AG04449 (cell line): ENCODE measurements around the gene SDCCAG8.

Experiments
- CTCF ChIA-PET: fragments of 350-600 bp; formaldehyde crosslinking; extraction: SDS; loops from one replicate; lab custom pipeline; 2021; ENCODE audit warnings: antibody characterized with exemption; lab: Yijun Ruan, JAX
- POLR2A ChIA-PET: fragments of 400-600, 350-600 bp; formaldehyde crosslinking; extraction: SDS; loops from one replicate; lab custom pipeline; 2020; ENCODE audit warnings: antibody characterized with exemption, inconsistent platforms; lab: Yijun Ruan, JAX
- DNase-seq: peaks from one replicate; pipeline ENCODE4 v3.0.0-alpha.2; 2010; ENCODE audit warnings: low read depth, low spot score
- H3K4me3 ChIP-seq: 2 replicates; pipeline ENCODE4 v1.5.1; 2011; ENCODE audit warnings: low read depth, mild to moderate bottlenecking, control low read depth, low read length
- TF ChIP-seq, protein P1 (sequence below): IDR thresholded peaks from one replicate; pipeline ENCODE4 v1.5.1; 2011; ENCODE audit warnings: mild to moderate bottlenecking, moderate library complexity, low read length, control low read depth, inconsistent platforms; ENCODE audit not compliant: insufficient read depth; ENCODE audit errors: missing control alignments

The SDCCAG8 gene

DNA sequence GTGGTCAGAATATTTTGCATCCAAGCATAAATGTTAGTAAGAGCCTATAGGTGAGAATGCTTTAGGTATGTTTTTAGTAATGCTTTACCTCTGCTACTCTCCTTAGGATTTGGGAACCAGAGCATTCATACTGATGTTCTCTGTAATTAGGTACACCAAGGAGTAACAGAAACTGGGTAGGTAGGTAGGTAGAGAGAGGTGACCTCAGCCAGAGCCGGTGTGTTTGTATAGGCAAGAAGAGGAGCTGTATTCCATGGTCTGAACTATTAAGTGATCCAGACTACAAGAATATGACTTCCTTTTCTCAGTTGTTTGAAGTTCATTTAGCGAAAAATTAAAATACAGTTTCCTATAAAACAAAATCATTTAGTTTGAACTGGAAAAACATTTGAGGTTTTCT is 108.5 kb downstream of the SDCCAG8 start:
- no peak for DNase-seq
- CTCF ChIA-PET, result interaction anchor here (0.6 kb wide), 1 partner anchor 21 kb away, joined by 3 read pairs; no protein-coding TSS in a partner anchor
- POLR2A ChIA-PET, result no interaction called here
- TF ChIP-seq, protein P1, sequence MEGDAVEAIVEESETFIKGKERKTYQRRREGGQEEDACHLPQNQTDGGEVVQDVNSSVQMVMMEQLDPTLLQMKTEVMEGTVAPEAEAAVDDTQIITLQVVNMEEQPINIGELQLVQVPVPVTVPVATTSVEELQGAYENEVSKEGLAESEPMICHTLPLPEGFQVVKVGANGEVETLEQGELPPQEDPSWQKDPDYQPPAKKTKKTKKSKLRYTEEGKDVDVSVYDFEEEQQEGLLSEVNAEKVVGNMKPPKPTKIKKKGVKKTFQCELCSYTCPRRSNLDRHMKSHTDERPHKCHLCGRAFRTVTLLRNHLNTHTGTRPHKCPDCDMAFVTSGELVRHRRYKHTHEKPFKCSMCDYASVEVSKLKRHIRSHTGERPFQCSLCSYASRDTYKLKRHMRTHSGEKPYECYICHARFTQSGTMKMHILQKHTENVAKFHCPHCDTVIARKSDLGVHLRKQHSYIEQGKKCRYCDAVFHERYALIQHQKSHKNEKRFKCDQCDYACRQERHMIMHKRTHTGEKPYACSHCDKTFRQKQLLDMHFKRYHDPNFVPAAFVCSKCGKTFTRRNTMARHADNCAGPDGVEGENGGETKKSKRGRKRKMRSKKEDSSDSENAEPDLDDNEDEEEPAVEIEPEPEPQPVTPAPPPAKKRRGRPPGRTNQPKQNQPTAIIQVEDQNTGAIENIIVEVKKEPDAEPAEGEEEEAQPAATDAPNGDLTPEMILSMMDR, result no peak
- no peak overlapping the region for H3K4me3 ChIP-seq

DNA sequence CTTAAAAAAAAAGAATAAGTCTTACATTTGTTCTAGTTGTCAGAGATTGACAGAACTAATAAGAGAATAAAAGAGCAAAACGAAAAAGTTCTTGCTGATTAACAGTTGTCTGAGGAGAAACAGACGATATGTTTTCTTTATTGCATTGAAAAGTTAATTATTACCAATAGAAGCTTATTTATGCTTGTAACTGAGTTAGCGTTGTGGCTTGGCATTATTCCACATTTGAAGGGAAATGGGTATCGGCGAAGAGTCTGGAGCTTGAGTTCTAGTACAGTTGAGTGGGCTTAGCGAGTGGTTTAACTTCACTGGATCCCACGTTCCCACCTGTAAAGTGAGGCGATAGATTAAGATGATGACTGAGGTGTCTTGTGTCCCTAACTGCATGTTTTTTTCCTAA is 109.0 kb downstream of the SDCCAG8 start:
- POLR2A ChIA-PET, result no interaction called here
- TF ChIP-seq, protein P1, result no peak
- no peak for DNase-seq
- CTCF ChIA-PET, result interaction anchor here (0.6 kb wide), 1 partner anchor 21 kb away, joined by 3 read pairs; no protein-coding TSS in a partner anchor
- H3K4me3 ChIP-seq, result no peak overlapping the region

DNA sequence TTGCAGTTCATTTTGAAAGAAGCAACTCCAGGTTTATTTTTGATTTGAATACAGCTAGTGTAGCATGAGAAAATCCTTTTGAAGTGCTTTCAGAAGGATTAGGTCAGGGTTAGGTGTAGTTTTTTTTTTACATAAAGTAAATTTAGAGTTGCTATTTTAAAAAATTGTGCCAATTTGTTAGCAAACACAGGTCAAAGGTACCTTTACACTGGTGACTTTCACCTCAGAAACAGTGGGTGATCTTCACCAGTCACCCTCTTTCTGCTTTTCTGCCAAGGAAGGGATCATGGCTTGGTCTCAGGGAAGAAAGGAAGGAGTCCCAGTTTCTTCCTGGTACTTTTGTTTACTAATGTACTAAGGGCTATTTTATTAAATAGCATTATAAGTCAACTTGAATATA is 111.5 kb downstream of the SDCCAG8 start:
- no peak overlapping the region for H3K4me3 ChIP-seq
- POLR2A ChIA-PET, result no interaction called here
- DNase-seq, result no peak
- TF ChIP-seq, protein P1, result no peak
- CTCF ChIA-PET, result interaction anchor here (1.1 to 1.5 kb wide), 2 partner anchors 24 to 932 kb away, joined by 3 read pairs; no protein-coding TSS in a partner anchor

DNA sequence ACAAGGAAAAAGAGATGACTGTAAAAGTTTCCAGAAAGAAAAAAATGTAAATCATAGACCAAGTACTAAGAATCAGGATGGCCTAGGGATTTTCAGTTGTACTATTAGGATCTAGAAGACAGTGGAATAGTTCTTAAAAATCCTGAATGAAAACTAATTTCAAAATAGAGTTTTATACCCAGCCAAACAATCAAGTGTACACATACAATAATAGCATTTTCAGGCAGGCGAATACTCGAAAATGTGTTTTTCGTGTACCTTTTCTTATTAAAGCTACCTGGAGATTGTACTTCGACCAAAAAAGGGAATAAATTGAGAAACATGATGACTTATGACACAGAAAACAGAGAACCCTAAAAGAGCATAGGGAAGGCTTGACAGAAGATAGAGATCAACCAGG is 118.6 kb downstream of the SDCCAG8 start:
- TF ChIP-seq, protein P1, result no peak
- POLR2A ChIA-PET, result no interaction called here
- H3K4me3 ChIP-seq, result no peak overlapping the region
- CTCF ChIA-PET, result interaction anchor here (0.7 kb wide), 1 partner anchor 36 kb away, joined by 3 read pairs; no protein-coding TSS in a partner anchor
- no peak for DNase-seq

DNA sequence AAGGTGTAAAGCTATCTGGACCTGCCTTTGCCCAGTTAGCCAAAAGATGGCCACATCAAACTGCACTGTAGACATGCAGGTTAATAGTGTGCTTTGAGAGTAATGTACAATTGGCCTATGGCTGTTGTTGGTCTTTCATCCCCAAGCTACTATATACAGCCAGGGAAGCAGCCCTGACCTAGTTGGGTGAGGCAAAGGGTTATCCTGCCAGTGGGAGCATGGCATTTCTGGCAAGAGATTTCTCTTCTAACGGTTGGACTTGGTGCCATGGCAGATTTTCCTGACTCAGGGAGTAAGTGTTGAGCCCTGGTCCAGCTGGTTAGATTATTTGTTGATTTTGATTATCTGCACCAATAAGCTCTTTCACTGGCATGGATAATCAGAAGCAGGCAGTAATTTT is 119.8 kb downstream of the SDCCAG8 start:
- DNase-seq, result no peak
- no peak overlapping the region for H3K4me3 ChIP-seq
- ChIA-PET POLR2A (no interaction called here), CTCF (no interaction called here)
- TF ChIP-seq, protein P1, result no peak

DNA sequence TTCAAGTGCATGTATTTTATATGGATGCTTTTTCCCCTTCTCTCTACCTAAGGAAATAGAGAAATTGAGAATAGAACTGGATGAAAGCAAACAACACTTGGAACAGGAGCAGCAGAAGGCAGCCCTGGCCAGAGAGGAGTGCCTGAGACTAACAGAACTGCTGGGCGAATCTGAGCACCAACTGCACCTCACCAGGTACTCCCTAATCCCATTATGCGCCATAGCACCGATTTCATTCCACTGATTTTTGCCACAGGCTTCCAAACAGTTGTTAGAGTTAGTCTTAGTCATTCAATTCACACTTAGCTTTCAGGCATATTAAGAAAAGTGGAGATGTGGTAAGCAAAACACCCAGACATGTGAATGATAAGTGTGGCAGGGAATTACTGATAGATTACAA is 122.8 kb downstream of the SDCCAG8 start:
- CTCF ChIA-PET, result no interaction called here
- no peak for DNase-seq

More for the DNA sequence above, 122.8 kb downstream of the SDCCAG8 start:
- H3K4me3 ChIP-seq, result no peak overlapping the region
- POLR2A ChIA-PET, result no interaction called here
- TF ChIP-seq, protein P1, result no peak
